Ascending aorta (tissue), 2 donors: ENCODE data around the gene TLNRD1. TPM values are rescaled to one million over a fixed set of nuclear protein-coding genes. Genes with fewer than 3 reads are reported as not detected.
A peak's percentile ranks its signal among the peaks of the same experiment; 100 is the strongest.

Experiments
- DNase-seq, 2 donors: peaks; one replicate each; pipeline ENCODE4 v3.0.0-alpha.2; 2019; ENCODE audit warnings: low spot score in 2 of 2
- H3K27ac ChIP-seq, 2 donors: fragments of 200-600 bp; sonication (generic); one replicate each; pipeline ENCODE4 v1.5.1; 2016 to 2017; ENCODE audit warnings: mild to moderate bottlenecking in 1 of 2
- H3K27me3 ChIP-seq: fragments of 200-600 bp; sonication (generic); one replicate; pipeline ENCODE4 v1.5.1; 2017
- H3K36me3 ChIP-seq, 2 donors: fragments of 200-600 bp; sonication (generic); one replicate each; pipeline ENCODE4 v1.5.1; 2016
- H3K4me1 ChIP-seq, 2 donors: fragments of 200-600 bp; sonication (generic); one replicate each; pipeline ENCODE4 v1.5.1; 2016 to 2017; ENCODE audit warnings: mild to moderate bottlenecking in 1 of 2
- H3K4me3 ChIP-seq, 2 donors: fragments of 200-600 bp; sonication (generic); one replicate each; pipeline ENCODE4 v1.5.1; 2016 to 2017; ENCODE audit warnings: mild to moderate bottlenecking in 1 of 2
- H3K9me3 ChIP-seq, 2 donors: fragments of 200-600 bp; sonication (generic); one replicate each; pipeline ENCODE4 v1.5.1; 2016
- CTCF ChIP-seq, 3 experiments: fragments of 200-600 bp in 2 of 3; fragments of 450-650 bp in 1 of 3; sonication (generic) in 2 of 3; IDR thresholded peaks; one replicate each; pipeline ENCODE4 v1.5.1; 2016 to 2019; ENCODE audit warnings: antibody characterized with exemption in 3 of 3, mild to moderate bottlenecking in 1 of 3, moderate library complexity in 1 of 3
- intact Hi-C: fragments of 100-400 bp; cut with DNase I; formaldehyde crosslinking; loops from one replicate; pipeline ENCODE4 v1.15.1; 2023
- total RNA-seq: library from RNA; depleted of rRNA; stranded (reverse); fragments of >200 nt; gene quantifications from one replicate; pipeline ENCODE4 v1.1.0, GENCODE V29; 2016

Gene TLNRD1
- total RNA-seq, 1 donor from 2014 or later, result 59.3 TPM

GRCh38 chr15:80991421-80991820, 9.3 kb upstream of the TLNRD1 start:
- Histone ChIP-seq H3K4me1 (peaks cover 0 to 28% of the 10 kb centered on the region in 2 donors), H3K9me3 (no peaks in the 10 kb centered on the region)
- intact Hi-C loops, result loop anchor here (2.0 to 10.0 kb wide), 3 partner anchors 59 to 1053 kb away; partner anchors contain the start of genes MEX3B and ZFAND6

GRCh38 chr15:80992006-80992405, 8.7 kb upstream of the TLNRD1 start:
- Histone ChIP-seq H3K27ac (no peak overlapping the region), H3K9me3 (no peaks in the 10 kb centered on the region), H3K27me3 (no peaks in the 10 kb centered on the region), H3K4me1 (peaks cover 0 to 25% of the 10 kb centered on the region in 2 donors), H3K36me3 (no peaks in the 10 kb centered on the region), H3K4me3 (no peak overlapping the region)
- TF ChIP-seq CTCF (IDR thresholded peaks at IDR 0.05), result no peak
- peak in 1 of 2 donors; percentile 18 for DNase-seq
- intact Hi-C loops, result loop anchor here (10.0 kb wide), 2 partner anchors 937 to 1053 kb away; partner anchors contain the start of genes MEX3B and ZFAND6

More at GRCh38 chr15:80991421-80991820, 9.3 kb upstream of the TLNRD1 start:
- Histone ChIP-seq H3K27ac (peak overlapping the region; percentile 91 to 92), H3K4me3 (no peak overlapping the region), H3K27me3 (no peaks in the 10 kb centered on the region), H3K36me3 (no peaks in the 10 kb centered on the region)
- DNase-seq, result peak in 1 of 2 donors; percentile 79
- no peak for TF ChIP-seq CTCF (IDR thresholded peaks at IDR 0.05)

- H3K4me3 ChIP-seq, result no peak overlapping the region
- H3K27me3 ChIP-seq, result no peaks in the 10 kb centered on the region
- no peak for DNase-seq
- no peaks in the 10 kb centered on the region for H3K36me3 ChIP-seq
- no peak for TF ChIP-seq CTCF (IDR thresholded peaks at IDR 0.05)
- intact Hi-C loops, result loop anchor here (10.0 kb wide), 2 partner anchors 938 to 1052 kb away; partner anchors contain the start of genes MEX3B and ZFAND6
- H3K27ac ChIP-seq, result no peak overlapping the region
- peaks cover 0 to 21% of the 10 kb centered on the region in 2 donors for H3K4me1 ChIP-seq
- H3K9me3 ChIP-seq, result no peaks in the 10 kb centered on the region
Observed at GRCh38 chr15:80992441-80992840, 8.3 kb upstream of the TLNRD1 start.

GRCh38 chr15:80996247-80996646, 4.5 kb upstream of the TLNRD1 start:
- H3K4me1 ChIP-seq, result no peaks in the 10 kb centered on the region
- no peak overlapping the region for H3K4me3 ChIP-seq
- DNase-seq, result no peak
- TF ChIP-seq CTCF (IDR thresholded peaks at IDR 0.05), result peak in 1 of 3 experiments; percentile 20
- H3K27me3 ChIP-seq, result no peaks in the 10 kb centered on the region
- no peaks in the 10 kb centered on the region for H3K36me3 ChIP-seq
- intact Hi-C loops, result loop anchor here (10.0 kb wide), 2 partner anchors 941 to 1049 kb away; partner anchors contain the start of genes MEX3B and ZFAND6
- no peak overlapping the region for H3K27ac ChIP-seq
- H3K9me3 ChIP-seq, result no peaks in the 10 kb centered on the region

- no peak for TF ChIP-seq CTCF (IDR thresholded peaks at IDR 0.05)
- Histone ChIP-seq H3K4me3 (no peak overlapping the region), H3K36me3 (peaks cover 2 to 4% of the 10 kb centered on the region in 2 donors), H3K27me3 (no peaks in the 10 kb centered on the region), H3K9me3 (no peaks in the 10 kb centered on the region), H3K27ac (no peak overlapping the region), H3K4me1 (peaks cover 3 to 4% of the 10 kb centered on the region in 2 donors)
- intact Hi-C loops, result loop anchor here (10.0 kb wide), 2 partner anchors 943 to 1047 kb away; partner anchors contain the start of genes MEX3B and ZFAND6
- no peak for DNase-seq
Observed at GRCh38 chr15:80997692-80998091, 3.0 kb upstream of the TLNRD1 start.
